GM18508 (cell line): ENCODE measurements around the gene SCYGR8.

Source experiments
- ATAC-seq: cut with Tn5 transposase; IDR thresholded peaks from one replicate; pipeline ENCODE4 v1.9.1; 2021; ENCODE audit warnings: moderate number of reproducible peaks; ENCODE audit not compliant: insufficient read depth, unreplicated experiment

The SCYGR8 gene

DNA sequence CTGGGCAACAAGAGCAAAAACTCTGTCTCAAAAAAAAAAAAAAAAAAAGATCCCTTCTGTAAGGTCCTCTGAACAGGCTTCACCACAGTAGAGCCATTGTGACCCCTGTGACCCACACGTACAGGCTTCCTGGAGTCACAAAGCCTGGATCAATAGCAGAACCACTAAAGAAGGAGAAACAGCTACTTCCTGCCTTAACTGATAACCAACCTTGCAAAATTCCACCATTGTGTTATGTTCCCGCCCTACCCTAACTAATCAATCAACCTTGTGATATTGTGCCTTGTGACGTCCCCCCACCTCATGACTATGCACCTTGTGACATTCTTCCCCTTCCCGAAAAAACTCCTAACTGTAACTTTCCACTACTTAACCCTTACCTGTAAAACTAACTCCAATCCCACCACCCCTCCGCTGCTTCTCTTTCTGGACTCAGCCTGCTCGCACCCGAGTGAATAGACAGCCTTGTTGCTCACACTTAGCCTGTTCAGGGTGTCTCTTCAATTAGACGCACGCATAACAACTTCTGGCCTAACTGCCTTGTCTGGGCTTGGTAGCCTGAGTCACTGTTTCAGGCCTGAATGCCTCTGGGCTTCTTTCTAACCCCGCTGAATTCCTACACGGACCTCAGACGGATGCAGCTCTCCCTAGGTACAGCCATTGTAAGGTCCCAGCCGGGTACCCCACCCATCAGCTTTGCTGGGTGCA, 13.9 kb downstream of the SCYGR8 start:
- ATAC-seq, result no peak

DNA sequence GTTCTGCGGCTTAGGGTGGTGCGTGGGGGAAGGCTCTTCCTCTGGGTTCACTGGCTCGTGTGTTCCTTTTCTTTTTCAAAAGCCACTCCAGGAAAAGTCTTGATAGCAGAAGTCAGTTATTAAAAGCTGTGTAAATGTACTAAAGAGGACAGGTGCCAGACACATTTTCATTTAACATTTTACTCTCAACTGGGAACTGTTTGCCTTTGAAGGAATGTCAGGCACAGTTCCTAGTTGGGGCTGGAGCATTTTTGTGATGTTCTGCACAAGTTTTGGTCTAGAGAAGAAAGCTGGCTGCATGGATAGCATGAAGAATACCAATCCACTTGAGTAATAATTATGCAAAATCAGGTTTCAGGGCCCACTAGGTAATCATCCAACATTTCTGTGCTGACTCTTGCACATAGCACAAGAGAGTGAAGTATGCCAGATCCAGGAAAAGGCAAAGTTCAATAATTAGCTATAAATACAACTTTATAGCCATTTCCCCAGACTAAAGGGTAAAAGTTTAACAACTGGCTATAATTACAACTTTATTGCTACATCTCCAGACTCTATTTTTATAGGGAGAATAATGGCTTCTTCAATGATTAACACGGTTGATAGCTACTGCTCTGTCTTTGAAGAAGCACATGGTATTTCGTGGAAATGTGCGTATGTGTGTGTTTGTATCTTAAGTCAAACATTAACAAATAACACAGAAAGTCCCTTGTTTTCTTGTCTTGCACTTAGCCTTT, 16.2 kb downstream of the SCYGR8 start:
- no peak for ATAC-seq

DNA sequence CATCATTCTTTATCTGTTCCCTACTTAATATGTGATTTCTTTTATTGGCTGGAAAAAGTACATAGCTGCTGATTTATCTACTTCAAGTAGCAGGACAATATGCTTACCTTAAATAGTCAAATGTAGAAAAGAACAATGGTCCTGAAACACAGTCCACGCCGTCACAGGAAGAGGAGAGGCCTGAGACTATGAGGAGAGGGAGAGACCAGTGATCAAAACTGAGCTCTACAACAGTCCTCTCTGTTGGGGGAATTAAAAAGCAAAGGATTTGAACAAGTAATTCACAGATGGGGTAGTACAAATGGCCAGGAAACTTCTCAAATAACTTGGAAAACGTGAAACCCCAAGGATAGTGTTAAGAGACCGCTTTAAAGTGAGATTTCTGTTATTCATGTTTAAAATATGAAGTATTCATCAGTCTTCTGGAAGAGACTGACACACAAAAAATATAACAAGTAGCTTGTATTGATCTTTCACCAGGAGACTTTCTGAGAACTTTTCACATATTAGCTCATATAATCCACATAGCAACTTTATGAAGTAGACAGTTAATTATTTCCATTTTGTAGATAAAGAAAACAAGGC, 20.2 kb downstream of the SCYGR8 start:
- ATAC-seq, result no peak

DNA sequence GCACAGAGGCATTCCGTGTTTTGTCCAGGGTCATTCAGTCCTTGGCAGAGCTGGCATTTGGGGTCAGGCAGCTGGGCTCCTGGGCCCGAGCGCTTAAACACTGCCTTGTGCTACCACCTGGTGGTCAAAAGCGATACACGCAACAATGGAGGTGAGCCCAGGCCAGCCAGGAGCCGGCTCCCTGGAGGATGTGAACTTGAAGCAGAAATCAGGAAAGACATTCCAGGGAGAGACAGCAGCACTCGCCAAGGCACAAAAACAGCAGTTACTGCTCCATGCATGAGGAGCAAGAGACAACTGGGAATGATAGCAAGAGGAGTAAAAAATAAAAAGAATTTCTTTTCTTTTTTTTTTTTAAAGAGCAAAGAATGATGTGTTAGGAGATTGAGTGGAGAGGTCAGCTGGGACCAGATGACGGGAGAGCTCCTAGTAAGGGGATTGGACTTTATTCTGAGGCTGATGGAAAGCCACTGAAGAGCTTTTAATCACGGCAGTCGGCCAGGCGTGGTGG, 20.7 kb downstream of the SCYGR8 start:
- peak; percentile 86 for ATAC-seq

DNA sequence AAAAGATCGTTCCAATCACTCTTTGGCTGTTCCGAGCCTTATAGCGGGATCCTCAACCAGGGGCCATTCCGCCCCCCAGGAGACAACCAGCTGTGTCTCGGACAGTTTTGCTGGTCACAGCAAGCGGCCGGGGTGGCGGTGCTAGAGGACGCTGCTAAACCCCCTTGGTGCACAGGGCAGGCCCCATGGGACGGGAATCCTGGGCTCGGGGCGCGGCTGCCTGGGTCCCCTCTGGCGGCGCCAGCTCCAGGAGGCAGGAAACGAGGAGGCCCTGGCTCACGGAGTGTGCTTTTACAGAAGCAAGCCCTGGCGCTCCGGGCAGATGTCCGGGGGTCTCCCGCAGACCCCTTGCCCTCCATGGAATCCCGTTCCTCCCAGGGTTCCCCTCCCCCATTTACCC, 22.1 kb downstream of the SCYGR8 start:
- no peak for ATAC-seq

DNA sequence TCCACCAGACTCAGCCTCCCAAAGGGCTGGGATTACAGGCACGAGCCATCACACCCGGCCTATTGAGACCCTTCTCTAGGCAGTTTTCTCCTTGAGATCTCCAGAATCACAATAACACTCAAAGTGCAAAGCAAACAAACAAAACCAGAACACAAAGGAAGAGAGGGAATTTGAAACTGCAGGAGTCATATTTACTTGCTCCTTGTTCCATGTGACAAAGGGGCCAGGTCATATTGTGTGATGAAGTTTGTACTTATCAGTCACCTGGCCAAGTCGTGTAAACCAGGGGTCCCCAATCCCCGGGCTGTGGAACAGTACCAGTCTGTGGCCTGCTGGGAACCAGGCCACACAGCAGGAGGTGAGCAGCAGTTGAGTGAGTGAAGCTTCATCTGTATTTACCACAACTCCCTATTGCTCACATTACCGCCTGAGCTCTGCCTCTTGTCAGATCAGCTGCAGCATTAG, 26.5 kb downstream of the SCYGR8 start:
- ATAC-seq, result no peak

DNA sequence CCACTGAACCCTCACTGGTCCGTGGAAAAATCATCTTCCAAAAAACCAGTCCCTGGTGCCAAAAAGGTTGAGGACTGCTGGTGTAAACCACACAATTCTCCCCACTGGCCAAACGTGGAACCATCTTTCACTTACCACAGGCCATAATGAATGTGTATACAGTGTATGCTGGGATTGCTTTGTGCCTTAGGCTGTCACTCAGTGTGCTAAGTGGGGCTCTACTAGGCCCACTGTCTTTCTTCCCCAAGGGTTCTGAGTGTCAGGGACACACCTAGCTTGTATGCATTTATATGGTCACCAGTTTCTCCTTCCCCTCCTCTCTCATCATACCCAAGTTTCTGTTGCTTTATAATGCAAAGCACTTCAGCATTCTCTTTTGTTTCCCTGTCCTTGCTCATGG, 27.2 kb downstream of the SCYGR8 start:
- no peak for ATAC-seq

DNA sequence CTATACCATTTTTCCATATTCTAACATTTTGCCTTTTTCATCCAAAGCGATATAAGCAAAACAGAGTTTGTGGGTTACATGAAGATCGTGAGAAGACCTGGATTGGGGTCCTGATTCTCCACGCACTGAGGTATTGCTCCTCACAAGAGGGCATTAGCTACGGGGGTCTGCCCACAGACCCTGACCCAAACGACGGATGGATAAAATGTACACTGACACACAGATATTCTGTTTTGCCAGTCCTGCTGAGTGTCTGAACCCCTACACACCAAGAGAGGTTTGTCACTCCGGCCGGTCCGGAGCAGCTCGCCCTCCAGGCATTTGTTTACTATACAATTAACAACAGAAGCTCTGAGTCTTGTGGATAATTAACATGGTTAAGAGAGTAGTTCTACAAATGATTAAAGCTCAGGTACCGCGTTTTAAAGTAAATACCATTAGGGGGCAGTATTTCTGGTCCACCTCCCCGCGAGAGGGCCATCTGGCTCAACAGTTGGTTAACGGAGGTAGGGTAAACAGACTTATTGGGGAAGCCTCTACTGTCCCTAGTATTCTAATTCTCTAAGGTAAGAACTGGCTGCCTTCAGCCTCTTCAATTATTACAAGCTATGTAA, 28.4 kb downstream of the SCYGR8 start:
- no peak for ATAC-seq

DNA sequence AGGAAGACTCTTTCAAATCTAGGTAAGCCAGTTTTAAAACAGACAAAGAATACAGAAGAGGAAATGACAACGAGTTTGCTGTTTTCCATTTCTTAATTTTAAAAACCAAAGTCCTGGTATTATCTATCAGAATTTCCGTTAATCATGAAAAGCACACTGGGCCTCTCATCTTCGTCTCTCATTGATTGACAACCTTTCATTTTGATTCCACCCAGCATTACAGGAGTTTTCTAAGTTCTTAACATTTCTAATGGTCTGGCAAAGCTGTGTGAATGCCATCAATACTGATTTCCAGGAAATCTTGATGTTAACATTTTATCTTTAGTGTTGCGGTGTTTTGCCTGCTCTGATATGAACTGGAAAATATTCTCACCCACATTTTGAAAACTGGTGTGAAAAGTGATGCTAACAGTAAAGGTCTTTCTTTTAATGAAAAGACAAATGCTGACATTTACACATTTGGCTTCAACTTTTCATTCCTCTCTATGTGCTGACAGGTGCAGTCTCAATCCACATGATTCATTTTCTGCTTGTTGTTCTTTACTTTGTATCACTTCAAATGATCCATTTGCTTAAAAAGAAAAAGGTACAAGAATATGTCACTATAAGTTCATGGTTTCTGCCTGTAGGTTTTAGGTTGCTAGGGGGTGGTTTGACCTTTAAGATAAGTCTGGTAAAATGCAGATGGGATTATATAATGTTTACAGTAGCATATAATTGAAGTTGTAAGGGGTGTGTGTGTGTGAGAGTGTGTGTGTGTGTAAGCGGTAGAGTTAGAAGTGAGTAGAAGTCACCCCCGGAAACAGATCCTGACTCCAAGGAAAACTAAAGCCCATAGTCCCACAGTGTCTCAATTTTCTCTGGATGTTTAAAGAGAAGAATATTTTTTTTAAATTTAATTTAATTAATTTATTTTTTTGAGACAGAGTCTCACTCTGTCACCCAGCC, 29.5 kb downstream of the SCYGR8 start:
- no peak for ATAC-seq

DNA sequence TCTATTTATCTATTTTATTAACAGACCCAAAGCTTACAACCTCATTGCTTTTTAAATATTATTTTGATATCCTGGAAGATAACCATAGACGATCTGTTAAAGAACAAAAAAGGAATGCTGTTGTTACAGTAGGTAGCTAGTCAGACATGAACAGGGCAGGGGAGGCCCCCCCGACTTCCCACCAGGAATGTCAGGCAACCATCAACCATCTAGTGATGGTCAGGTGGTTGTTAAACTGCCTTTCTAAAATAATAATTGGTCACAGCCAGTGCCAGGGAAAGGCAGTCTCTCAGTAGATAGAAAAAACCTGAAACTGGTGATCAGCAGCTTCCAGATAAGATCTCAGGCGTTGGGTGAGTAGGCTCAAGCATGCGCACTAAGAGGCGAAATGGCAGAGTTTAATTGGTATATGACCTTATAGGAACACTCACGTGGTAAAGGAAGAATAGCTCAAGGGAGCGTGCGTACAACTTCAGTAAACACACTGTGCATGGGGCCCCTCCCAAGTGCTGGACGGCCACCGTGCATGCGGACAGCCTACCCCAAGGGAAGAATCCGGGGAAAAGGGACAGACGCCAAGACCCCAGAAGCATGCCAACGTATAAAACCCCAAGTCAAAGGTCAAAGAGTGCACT, 35.4 kb downstream of the SCYGR8 start:
- ATAC-seq, result no peak

DNA sequence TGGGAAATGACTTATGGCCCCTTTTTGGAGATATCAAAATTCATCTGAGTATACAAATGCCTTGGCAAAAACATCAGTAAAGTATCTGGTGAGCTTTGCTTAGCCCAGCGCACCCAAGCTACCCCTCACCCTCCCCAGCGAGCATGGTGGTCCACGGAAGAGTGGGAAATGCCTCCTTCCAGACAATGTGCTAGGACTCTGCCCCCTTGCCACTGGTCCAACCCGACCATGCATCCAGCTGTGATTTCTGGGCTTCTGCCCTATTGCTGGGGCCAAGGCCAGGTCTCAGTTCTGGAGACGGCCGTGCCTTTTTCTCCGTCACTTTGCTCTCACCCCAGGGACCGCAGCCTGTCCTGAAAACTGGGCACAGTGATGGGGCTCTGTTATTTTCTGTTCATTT, 36.1 kb downstream of the SCYGR8 start:
- no peak for ATAC-seq

DNA sequence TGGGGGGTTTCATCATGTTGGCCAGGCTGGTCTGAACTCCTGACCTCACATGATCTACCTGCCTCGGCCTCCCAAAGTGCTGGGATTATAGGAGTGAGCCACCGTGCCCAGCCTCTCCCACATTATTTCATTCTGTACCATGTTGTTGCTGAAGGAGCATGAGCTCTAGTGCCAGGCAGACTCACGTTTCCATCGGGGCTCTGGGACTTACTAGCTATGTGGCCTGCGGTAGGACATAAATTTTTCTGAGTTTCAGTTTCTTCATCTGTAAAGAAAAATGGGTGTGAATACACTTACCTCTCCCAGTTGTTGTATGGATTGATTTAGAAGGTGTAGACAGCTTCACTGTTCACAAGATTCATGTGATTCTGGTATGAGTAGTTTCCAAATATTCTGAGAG, 37.1 kb downstream of the SCYGR8 start:
- no peak for ATAC-seq

DNA sequence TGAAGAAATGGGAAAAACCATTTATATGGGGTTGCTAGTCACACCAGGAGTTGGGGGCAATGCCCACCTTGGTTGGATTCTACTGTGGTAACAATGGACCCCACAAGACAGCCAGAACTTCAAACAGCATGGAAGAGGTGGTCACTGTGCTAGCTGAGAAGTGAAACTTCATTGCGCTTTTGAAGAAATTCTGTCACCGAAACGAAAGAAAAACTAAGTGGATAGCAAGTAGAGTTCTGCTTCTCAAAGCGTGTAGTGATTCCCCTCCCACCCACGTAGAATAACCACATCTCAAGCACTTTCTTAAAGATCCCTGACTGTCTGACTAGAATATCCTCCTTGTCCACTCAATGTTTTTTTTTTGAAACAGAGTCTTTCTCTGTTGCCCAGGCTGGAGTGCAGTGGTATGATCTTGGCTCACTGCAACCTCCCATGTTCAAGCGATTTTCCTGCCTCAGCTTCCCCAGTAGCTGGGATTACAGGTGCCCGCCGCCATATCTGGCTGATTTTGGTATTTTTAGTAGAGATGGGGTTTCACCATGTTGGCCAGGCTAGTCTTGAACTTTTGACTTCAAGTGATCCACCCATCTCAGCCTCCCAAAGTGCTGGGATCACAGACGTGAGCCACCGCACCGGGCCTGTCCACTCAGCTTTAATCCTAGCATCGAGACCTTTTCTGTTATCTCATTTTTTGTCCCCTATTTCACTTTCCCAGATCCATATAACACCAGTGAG, 37.9 kb downstream of the SCYGR8 start:
- ATAC-seq, result peak; percentile 99

DNA sequence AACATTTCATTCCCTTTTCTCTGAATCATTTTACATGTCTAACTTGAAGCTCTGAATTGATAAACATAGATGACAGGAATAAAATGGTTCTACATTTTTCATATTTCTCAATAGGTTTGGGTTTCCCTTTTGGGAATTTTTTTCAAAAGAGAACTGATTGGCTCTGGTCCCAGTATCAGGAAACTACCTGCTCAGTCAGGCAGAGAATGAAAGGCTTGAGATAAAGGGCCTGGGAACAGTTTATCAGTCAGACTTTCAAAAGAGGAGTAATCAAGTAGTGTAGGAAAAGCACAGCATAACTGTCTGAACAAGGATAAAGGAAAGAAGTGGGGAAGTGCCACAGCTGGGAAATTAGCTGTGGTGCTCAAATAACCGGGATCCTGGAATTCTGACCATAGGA, 39.6 kb downstream of the SCYGR8 start:
- no peak for ATAC-seq

DNA sequence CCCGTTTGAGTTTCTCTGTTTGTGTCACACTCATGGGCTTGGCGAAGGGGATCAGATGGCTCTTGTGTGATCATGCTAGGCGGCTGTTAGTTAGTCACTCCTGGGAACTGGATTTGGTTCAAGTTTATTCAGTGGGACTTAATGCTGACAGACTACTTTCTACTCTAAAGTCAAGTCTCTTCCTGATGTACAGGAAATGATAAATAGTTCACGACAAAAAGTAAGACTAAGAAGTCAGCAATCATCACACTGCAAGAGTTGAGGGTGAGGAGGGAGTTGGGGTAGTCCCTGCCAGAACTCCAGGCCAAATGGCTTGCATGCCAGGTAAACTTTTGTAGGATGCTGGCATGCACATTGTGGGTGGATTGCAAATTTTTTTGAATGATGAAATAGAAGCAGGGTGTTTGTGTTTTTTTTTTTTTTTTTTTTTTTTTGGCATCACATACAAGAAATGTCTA, 42.9 kb downstream of the SCYGR8 start:
- no peak for ATAC-seq

DNA sequence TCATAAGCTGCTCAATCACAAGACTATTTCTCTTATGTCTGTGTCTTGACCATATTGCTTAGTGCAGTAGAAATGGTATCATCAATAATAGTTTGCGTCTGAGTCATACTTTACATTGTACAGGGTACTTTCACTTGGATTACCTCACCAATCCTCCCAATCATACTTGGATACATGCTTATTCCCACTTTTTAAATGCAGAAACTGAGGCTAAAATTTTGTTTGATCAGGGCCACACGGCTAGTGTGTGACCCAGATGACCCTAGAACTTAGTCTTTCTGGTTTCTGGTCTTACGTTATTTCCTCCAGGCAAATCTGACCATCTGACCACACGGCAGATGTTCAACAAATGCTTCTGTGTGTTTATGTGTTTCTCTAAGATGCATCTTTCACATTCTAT, 44.1 kb downstream of the SCYGR8 start:
- no peak for ATAC-seq

DNA sequence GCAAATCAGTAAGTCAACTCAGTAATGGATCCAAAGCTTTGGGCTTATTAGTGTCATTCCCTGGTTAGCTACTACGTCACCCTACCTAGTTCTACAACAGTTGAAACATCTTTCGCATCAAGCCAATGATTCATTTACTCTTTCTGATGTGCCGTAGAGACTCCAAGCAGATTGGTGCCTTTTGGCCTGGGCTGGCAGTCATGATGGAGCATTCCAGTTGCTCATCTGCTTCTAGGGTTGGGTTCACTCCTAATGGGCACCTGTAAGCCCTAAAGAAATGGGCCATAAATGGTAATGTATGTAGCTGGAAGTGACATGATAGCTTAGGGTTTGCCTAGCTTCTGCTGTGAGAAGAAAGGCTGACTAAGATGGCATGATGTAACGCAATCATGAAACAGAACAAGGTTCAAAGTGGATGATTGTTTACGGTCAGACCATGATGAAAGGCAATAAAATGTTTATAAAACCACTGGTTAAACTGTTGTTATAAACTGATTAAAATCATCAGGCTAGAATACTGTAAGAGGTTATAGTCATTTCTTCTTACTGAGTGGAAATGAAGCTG, 47.5 kb downstream of the SCYGR8 start:
- ATAC-seq, result no peak
